Ectodermal cell (in vitro differentiated cells): ENCODE data around the gene GSTM5.
"Not testable (repeated sequence)": the region's sequence is repeated elsewhere in the genome, so short reads cannot be mapped to it uniquely, and the experiment has no call there.

Experiments used
- H3K27ac ChIP-seq: 2 replicates; pipeline ENCODE4 v1.7.0; 2013; ENCODE audit warnings: mild to moderate bottlenecking, low read depth, low read length; ENCODE audit not compliant: insufficient read depth, poor library complexity, severe bottlenecking
- H3K27me3 ChIP-seq: 2 replicates; pipeline ENCODE4 v1.7.0; 2013; ENCODE audit warnings: mild to moderate bottlenecking, low read length; ENCODE audit not compliant: insufficient read depth, control insufficient read depth, poor library complexity, severe bottlenecking
- H3K36me3 ChIP-seq: one replicate; pipeline ENCODE4 v1.7.0; 2013; ENCODE audit warnings: low read length; ENCODE audit not compliant: control insufficient read depth, insufficient read depth
- H3K4me1 ChIP-seq: one replicate; pipeline ENCODE4 v1.7.0; 2013; ENCODE audit warnings: low read length; ENCODE audit not compliant: control insufficient read depth, insufficient read depth
- H3K4me3 ChIP-seq: 2 replicates; pipeline ENCODE4 v1.7.0; 2013; ENCODE audit warnings: low read depth, low read length, control low read depth; ENCODE audit not compliant: insufficient read depth
- H3K9me3 ChIP-seq: 2 replicates; pipeline ENCODE4 v1.7.0; 2013; ENCODE audit warnings: mild to moderate bottlenecking, low read length, moderate library complexity; ENCODE audit not compliant: control insufficient read depth
- WGBS, 2 experiments: methylation state at CpG; one replicate each; pipeline ENCODE4 v1.1.7; 2013; ENCODE audit warnings: missing lambda C conversion rate in 2 of 2; 5-methylcytosine and 5-hydroxymethylcytosine counted together

GSTM5 gene

GRCh38 chr1:109766991-109767636, 55.1 kb downstream of the GSTM5 start:
- H3K4me1 ChIP-seq, H3K27me3 ChIP-seq, H3K4me3 ChIP-seq, H3K27ac ChIP-seq, H3K9me3 ChIP-seq, H3K36me3 ChIP-seq: not testable (repeated sequence)
- WGBS, 2 experiments, result 92 to 93% methylated on average over 17 of the region's 17 CpGs
